Fibroblast of villous mesenchyme (primary cell): ENCODE data around the gene MVB12B. TPM values are rescaled to one million over a fixed set of nuclear protein-coding genes. Genes with fewer than 3 reads are reported as not detected.

Experiments
- DNase-seq: peaks from one replicate; pipeline ENCODE4 v3.0.0-alpha.2; 2010; ENCODE audit warnings: low read depth
- H3K4me3 ChIP-seq: 2 replicates; pipeline ENCODE4 v1.5.1; 2011; ENCODE audit warnings: low read depth, mild to moderate bottlenecking, low read length
- CTCF ChIP-seq: IDR thresholded peaks from 2 replicates; pipeline ENCODE4 v1.5.1; 2012; ENCODE audit warnings: low read depth, mild to moderate bottlenecking, low read length; ENCODE audit not compliant: insufficient read depth
- total RNA-seq: library from RNA; depleted of rRNA; stranded (reverse); fragments of >200 nt; gene quantifications from 2 replicates; pipeline ENCODE4 v1.2.3, GENCODE V29; 2012

The MVB12B gene
- total RNA-seq, 1 donor: 3.5 TPM

- no peak for TF ChIP-seq CTCF
- no peak for DNase-seq
- no peak overlapping the region for H3K4me3 ChIP-seq
Observed at GRCh38 chr9:126329476-126330275, 3.0 kb downstream of the MVB12B start.

- no peak for TF ChIP-seq CTCF
- no peak overlapping the region for H3K4me3 ChIP-seq
- no peak for DNase-seq
Observed at GRCh38 chr9:126330536-126330935, 3.9 kb downstream of the MVB12B start.

- TF ChIP-seq CTCF: no peak
- H3K4me3 ChIP-seq: no peak overlapping the region
- DNase-seq: no peak
Observed at GRCh38 chr9:126331964-126332748, 5.5 kb downstream of the MVB12B start.

- DNase-seq: no peak
- no peak for TF ChIP-seq CTCF
Observed at GRCh38 chr9:126334721-126335621, 8.3 kb downstream of the MVB12B start.

GRCh38 chr9:126335837-126336735 lies 9.5 kb downstream of the MVB12B start:
- no peak overlapping the region for H3K4me3 ChIP-seq
- DNase-seq: no peak
- no peak for TF ChIP-seq CTCF

More at GRCh38 chr9:126334721-126335621, 8.3 kb downstream of the MVB12B start:
- H3K4me3 ChIP-seq: no peak overlapping the region
